SU-DHL-6 (cell line): ENCODE data around the gene RRP12.

ENCODE experiments used
- H2AFZ ChIP-seq: fragments of 200-600 bp; sonication (generic); 2 replicates; pipeline ENCODE4 v1.6.1; 2014; ENCODE audit warnings: low read depth, mild to moderate bottlenecking, moderate library complexity, mixed read lengths, antibody characterized with exemption, low read length; ENCODE audit not compliant: severe bottlenecking
- H3F3A ChIP-seq: fragments of 200-600 bp; shearing (Covaris generic); 2 replicates; pipeline ENCODE4 v1.6.0; 2016; ENCODE audit warnings: antibody characterized with exemption, mild to moderate bottlenecking; ENCODE audit not compliant: insufficient read depth
- H3K27ac ChIP-seq: fragments of 200-600 bp; sonication (generic); 2 replicates; pipeline ENCODE4 v1.5.1; 2016; ENCODE audit warnings: low read depth, mild to moderate bottlenecking, low read length, moderate library complexity, mixed read lengths
- H3K27me3 ChIP-seq: fragments of 200-600 bp; sonication (generic), shearing (Covaris generic); 2 replicates; pipeline ENCODE4 v1.6.0; 2014; ENCODE audit warnings: mild to moderate bottlenecking, low read length
- H3K36me3 ChIP-seq: fragments of 200-600 bp; sonication (generic); 2 replicates; pipeline ENCODE4 v1.6.1; 2014; ENCODE audit warnings: mild to moderate bottlenecking, low read length, mixed read lengths
- H3K4me2 ChIP-seq: fragments of 300-600, 200-600 bp; shearing (Covaris generic), sonication (generic); 2 replicates; pipeline ENCODE4 v1.6.0; 2014; ENCODE audit warnings: low read length, low read depth, mild to moderate bottlenecking; ENCODE audit not compliant: poor library complexity, severe bottlenecking
- H3K4me3 ChIP-seq: fragments of 200-600 bp; sonication (generic); 2 replicates; pipeline ENCODE4 v1.5.1; 2014; ENCODE audit warnings: antibody characterized with exemption, low read length, mild to moderate bottlenecking, mixed read lengths; ENCODE audit not compliant: insufficient read depth, poor library complexity, severe bottlenecking
- H3K79me2 ChIP-seq: fragments of 200-600 bp; sonication (generic); 2 replicates; pipeline ENCODE4 v1.6.1; 2014; ENCODE audit warnings: mild to moderate bottlenecking, low read length, moderate library complexity; ENCODE audit not compliant: insufficient read depth
- H3K9ac ChIP-seq: fragments of 200-600 bp; sonication (generic); 2 replicates; pipeline ENCODE4 v1.7.0; 2014; ENCODE audit warnings: mild to moderate bottlenecking, low read length
- H3K9me2 ChIP-seq: fragments of 200-600 bp; sonication (generic); replicated peaks from 2 replicates; pipeline ENCODE4 v1.6.1; 2014; ENCODE audit warnings: low read length; ENCODE audit not compliant: insufficient read depth
- H3K9me3 ChIP-seq: fragments of 200-600 bp; sonication (generic); 2 replicates; pipeline ENCODE4 v1.6.1; 2014; ENCODE audit warnings: low read length, mixed read lengths; ENCODE audit not compliant: insufficient read depth
- H4K20me1 ChIP-seq: fragments of 200-600 bp; sonication (generic); 2 replicates; pipeline ENCODE4 v1.6.1; 2014; ENCODE audit warnings: low read depth, mild to moderate bottlenecking, antibody characterized with exemption, low read length, moderate library complexity, mixed read lengths
- EZH2phosphoT487 ChIP-seq: fragments of 200-600 bp; sonication (generic), shearing (Covaris generic); conservative IDR thresholded peaks from 2 replicates; pipeline ENCODE4 v1.6.1; 2018; ENCODE audit warnings: mild to moderate bottlenecking, antibody characterized with exemption, low read length, moderate library complexity, mixed read lengths
- TF ChIP-seq, protein P1 (sequence below): fragments of 200-600 bp; sonication (generic); IDR thresholded peaks from one replicate; pipeline ENCODE4 v1.5.1; 2017; ENCODE audit warnings: antibody characterized with exemption, mild to moderate bottlenecking, low read length, moderate library complexity; ENCODE audit not compliant: insufficient read depth, poor library complexity, severe bottlenecking

Gene RRP12

DNA sequence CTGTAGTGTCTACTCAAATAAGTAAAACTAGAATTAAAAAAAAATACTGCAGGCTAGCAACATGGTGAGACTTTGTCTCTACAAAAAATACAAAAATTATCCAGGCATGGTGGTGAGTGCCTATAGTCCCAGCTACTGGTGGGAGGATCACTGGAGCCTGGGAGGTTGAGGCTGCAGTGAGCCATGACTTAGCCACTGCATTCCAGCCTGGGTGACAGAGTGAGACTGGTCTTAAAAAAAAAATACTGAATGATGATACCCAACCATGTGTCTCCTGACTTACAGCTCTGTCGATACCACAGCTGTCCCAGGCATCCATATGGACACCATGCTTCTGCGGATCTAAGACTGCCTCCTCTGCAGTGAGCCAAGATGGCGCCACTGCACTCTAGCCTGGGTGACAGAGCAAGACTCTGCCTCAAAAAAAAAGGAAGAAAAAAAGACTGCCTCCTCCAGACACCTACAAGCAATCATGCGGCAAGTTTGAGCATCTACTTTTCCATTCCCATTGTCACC, 90.0 kb downstream of the RRP12 start:
- H3K9me3 ChIP-seq, result no peaks in the 10 kb centered on the region
- no peaks in the 10 kb centered on the region for H3K27me3 ChIP-seq
- H3K9me2 ChIP-seq, result no peaks in the 10 kb centered on the region
- H3K27ac ChIP-seq, result no peak overlapping the region
- no peak overlapping the region for H3K4me2 ChIP-seq
- H3K79me2 ChIP-seq, result no peaks in the 10 kb centered on the region
- TF ChIP-seq, protein P1, sequence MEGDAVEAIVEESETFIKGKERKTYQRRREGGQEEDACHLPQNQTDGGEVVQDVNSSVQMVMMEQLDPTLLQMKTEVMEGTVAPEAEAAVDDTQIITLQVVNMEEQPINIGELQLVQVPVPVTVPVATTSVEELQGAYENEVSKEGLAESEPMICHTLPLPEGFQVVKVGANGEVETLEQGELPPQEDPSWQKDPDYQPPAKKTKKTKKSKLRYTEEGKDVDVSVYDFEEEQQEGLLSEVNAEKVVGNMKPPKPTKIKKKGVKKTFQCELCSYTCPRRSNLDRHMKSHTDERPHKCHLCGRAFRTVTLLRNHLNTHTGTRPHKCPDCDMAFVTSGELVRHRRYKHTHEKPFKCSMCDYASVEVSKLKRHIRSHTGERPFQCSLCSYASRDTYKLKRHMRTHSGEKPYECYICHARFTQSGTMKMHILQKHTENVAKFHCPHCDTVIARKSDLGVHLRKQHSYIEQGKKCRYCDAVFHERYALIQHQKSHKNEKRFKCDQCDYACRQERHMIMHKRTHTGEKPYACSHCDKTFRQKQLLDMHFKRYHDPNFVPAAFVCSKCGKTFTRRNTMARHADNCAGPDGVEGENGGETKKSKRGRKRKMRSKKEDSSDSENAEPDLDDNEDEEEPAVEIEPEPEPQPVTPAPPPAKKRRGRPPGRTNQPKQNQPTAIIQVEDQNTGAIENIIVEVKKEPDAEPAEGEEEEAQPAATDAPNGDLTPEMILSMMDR, result no peak
- TF ChIP-seq EZH2phosphoT487, result no peak
- H3K36me3 ChIP-seq, result no peaks in the 10 kb centered on the region
- H2AFZ ChIP-seq, result no peak overlapping the region
- no peaks in the 10 kb centered on the region for H3F3A ChIP-seq
- H3K4me3 ChIP-seq, result no peak overlapping the region
- no peak overlapping the region for H3K9ac ChIP-seq
- no peaks in the 10 kb centered on the region for H4K20me1 ChIP-seq

DNA sequence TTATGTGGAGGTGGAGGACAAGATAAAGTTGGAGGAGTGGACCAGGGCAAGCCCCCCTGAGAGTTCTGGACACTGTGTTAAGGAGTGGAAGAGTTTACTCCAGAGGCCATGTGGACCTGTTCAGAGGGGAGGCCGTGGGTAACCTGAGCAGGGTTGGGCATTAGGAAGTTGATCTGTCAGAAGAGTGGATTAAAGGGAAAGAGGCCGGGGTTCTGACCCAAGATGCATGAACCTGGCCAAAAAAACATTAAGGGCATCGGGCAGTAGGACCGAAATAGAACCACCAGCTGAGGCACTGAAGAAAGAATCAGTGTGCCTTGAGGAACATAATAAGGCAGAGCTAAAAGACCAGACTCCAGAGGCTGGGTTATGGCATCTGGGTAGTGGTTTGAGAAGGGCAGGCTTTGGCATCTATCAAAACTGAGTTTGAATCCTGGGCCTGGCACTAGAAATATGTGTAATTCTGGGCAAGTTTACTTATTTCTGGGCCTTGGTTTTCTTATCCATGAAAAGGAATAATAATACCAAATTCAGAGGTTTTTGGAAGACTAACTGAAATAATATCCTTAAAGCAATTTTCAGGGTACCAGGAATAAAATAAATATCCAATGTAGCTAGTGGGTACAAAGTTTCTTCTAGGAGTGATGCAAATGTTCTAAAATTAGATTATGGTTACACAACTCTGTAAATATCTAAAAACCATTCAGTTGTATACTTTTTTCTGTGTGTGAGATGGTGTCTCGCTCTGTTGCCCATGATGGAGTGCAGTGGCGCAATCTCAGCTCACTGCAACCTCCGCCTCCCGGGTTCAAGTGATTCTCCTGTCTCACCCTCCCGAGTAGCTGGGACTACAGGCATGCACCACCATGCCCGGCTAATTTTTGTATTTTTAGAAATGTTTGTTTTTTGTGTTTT, 93.0 kb downstream of the RRP12 start:
- no peak overlapping the region for H2AFZ ChIP-seq
- H3F3A ChIP-seq, result no peaks in the 10 kb centered on the region
- no peaks in the 10 kb centered on the region for H3K9me2 ChIP-seq
- no peak overlapping the region for H3K4me2 ChIP-seq
- H3K9ac ChIP-seq, result no peak overlapping the region
- no peaks in the 10 kb centered on the region for H3K27me3 ChIP-seq
- no peak for TF ChIP-seq EZH2phosphoT487
- TF ChIP-seq, protein P1, result no peak
- H3K79me2 ChIP-seq, result no peaks in the 10 kb centered on the region
- no peaks in the 10 kb centered on the region for H3K36me3 ChIP-seq
- H3K4me3 ChIP-seq, result no peak overlapping the region
- H4K20me1 ChIP-seq, result no peaks in the 10 kb centered on the region
- no peaks in the 10 kb centered on the region for H3K9me3 ChIP-seq
- no peak overlapping the region for H3K27ac ChIP-seq

DNA sequence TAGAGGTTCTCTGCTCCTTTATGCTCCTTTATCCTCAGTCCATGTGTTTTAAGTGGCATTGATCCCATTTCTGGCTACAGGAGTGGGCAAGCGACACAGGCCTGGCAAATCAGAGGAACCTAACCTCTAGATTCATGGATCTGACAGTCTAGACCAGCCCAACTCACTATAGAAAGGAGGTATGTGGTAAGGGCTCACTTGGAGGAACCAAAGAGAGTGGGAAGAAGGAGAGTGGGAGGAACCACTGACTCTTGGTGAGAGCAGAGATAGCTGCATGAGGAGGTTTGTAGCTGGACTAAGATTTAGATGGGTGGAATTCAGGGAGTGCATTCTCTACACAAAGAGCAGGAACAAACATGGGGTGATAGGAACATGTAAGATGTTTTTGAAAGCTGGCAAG, 93.7 kb downstream of the RRP12 start:
- Histone ChIP-seq H3K9me3 (no peaks in the 10 kb centered on the region), H3K4me2 (no peak overlapping the region), H3K79me2 (no peaks in the 10 kb centered on the region), H4K20me1 (no peaks in the 10 kb centered on the region), H3K36me3 (no peaks in the 10 kb centered on the region), H3F3A (no peaks in the 10 kb centered on the region), H3K9me2 (no peaks in the 10 kb centered on the region), H2AFZ (no peak overlapping the region), H3K27me3 (no peaks in the 10 kb centered on the region), H3K4me3 (no peak overlapping the region), H3K27ac (no peak overlapping the region), H3K9ac (no peak overlapping the region)
- TF ChIP-seq, protein P1, result no peak
- no peak for TF ChIP-seq EZH2phosphoT487
